ENCODE results near the gene TRIM31.

DNA sequence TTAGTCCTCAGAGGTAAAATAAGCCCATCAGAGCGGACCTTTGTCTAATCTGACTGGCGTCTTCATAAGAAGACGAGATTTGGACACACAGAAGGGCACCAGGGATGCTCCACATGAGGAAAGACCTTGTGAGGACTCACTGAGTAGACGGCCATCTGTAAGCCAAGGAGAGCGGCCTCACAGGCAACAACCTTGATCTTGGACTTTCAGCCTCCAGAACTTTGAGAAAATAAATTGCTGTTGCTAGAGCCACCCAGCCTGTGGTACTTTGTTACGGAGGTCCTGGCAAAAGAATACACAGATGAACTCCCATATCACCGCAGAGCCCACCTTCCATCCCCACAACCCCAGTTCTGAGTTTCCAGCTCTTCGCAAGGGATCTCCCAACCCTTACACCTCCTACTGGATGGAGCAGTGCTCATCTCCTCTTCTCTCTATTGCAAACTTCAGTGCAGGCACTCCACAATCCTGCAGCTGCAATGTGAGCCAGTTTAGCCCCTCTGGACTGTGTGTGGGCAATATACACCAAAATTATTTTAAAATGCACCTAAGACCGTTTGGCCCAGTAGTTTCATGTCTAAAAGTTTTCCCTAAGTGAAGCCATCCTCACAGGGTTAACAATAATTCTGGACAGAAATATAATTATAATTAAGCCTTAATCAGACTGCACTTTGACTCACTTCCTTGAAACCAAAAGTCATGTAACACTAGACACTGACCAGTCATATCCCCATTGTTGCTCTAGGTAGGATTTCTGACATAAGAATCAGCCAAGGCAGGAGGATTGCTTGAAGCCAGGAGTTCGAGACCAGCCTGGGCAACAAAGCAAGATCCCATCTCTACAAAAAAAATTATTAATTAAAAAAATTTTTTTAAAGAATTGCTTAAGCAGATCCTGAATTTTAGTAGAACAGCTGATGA is 8.8 kb upstream of the TRIM31 start:
- no peak for TF ChIP-seq CTCF (conservative IDR thresholded peaks at IDR 0.05; ENCODE audit: low read length)
- no peak for TF ChIP-seq EZH2phosphoT487 (IDR thresholded peaks at IDR 0.05; ENCODE audit: borderline replicate concordance, low read depth, low read length)

Measured in OCI-LY7 (cell line).